ENCODE measurements around the gene LENG1.

LENG1 gene

DNA sequence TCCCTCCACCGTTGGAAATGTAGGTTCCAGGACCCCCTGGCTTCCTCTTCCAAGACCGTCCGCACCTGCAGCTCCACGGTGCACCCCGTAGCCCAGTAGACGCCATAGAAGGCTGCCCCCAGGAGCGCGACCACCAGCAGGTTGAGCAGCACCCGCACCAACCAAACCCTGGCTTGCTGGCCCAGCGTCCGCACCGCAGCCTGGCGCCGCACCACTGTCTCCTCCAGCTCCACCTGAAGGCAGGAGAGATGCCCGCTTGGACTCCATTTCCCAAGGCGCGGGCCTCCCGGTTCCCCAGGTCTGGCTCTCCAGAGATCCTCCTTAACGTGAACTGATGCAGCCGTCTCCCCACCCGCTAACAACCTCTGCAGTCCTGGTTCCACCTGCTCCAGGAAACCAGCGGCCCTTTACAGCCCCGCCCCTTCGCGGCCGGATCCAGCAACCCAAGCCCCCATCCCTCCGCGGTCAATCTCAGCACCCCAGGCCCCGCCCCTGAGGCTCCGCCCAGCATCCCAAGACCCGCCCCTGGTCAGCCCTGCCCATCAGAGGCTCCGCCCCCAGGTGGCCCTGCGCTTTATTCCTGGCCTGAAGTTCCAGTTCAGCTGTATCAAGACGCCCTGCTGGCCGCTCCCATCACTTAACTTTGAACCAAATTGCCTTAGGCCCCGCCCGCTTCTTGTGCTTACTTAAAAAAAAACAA is 5.0 kb upstream of the LENG1 start:
- H3K4me3 ChIP-seq (ENCODE audit: insufficient read depth, low read length, poor library complexity, severe bottlenecking), result no peak overlapping the region
- H3K79me2 ChIP-seq (ENCODE audit: insufficient read depth, low read length), result no peaks in the 10 kb centered on the region
- H3K9me2 ChIP-seq (replicated peaks; ENCODE audit: insufficient read depth, low read length), result no peaks in the 10 kb centered on the region
- H3K27ac ChIP-seq (ENCODE audit: low read depth, low read length), result no peak overlapping the region
- no peaks in the 10 kb centered on the region for H3K36me3 ChIP-seq (ENCODE audit: low read length)
- no peak overlapping the region for H3K9ac ChIP-seq (ENCODE audit: low read length)
- no peaks in the 10 kb centered on the region for H3F3A ChIP-seq (ENCODE audit: insufficient read depth)
- H3K4me2 ChIP-seq (ENCODE audit: low read depth, low read length, poor library complexity, severe bottlenecking), result no peak overlapping the region
- H4K20me1 ChIP-seq (ENCODE audit: low read depth, low read length), result no peaks in the 10 kb centered on the region
- no peaks in the 10 kb centered on the region for H3K27me3 ChIP-seq (ENCODE audit: low read length)
- TF ChIP-seq, protein P1, sequence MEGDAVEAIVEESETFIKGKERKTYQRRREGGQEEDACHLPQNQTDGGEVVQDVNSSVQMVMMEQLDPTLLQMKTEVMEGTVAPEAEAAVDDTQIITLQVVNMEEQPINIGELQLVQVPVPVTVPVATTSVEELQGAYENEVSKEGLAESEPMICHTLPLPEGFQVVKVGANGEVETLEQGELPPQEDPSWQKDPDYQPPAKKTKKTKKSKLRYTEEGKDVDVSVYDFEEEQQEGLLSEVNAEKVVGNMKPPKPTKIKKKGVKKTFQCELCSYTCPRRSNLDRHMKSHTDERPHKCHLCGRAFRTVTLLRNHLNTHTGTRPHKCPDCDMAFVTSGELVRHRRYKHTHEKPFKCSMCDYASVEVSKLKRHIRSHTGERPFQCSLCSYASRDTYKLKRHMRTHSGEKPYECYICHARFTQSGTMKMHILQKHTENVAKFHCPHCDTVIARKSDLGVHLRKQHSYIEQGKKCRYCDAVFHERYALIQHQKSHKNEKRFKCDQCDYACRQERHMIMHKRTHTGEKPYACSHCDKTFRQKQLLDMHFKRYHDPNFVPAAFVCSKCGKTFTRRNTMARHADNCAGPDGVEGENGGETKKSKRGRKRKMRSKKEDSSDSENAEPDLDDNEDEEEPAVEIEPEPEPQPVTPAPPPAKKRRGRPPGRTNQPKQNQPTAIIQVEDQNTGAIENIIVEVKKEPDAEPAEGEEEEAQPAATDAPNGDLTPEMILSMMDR (IDR thresholded peaks at IDR 0.05; ENCODE audit: insufficient read depth, low read length, poor library complexity, severe bottlenecking), result no peak
- TF ChIP-seq EZH2phosphoT487 (conservative IDR thresholded peaks at IDR 0.05; ENCODE audit: low read length), result no peak
- no peak overlapping the region for H2AFZ ChIP-seq (ENCODE audit: low read depth, low read length, severe bottlenecking)
- no peaks in the 10 kb centered on the region for H3K9me3 ChIP-seq (ENCODE audit: insufficient read depth, low read length)

DNA sequence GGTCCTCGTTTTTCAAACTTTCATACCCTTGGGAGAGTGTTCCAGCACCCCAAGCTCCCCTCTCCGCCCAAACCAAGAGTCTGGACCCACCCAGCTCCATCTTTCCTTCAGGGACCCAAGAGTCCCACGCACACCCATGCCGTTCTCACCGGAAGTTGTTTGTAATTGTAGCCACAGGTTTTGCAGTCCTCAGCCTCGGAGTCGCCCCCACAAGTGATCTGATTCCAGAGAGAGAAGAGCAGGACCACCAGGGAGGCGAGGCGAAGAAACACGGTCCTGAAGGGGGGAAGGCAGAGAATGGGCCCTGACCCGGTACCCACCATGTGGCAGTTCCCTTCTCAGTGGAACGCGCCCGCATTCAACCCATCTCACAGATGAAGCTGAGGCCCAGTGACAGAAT is 3.4 kb upstream of the LENG1 start:
- Histone ChIP-seq H3K9me2 (replicated peaks; ENCODE audit: insufficient read depth, low read length) (no peaks in the 10 kb centered on the region), H3K36me3 (ENCODE audit: low read length) (no peaks in the 10 kb centered on the region), H3F3A (ENCODE audit: insufficient read depth) (peaks cover 15% of the 10 kb centered on the region; the same call in 1 of the 2 replicates), H2AFZ (ENCODE audit: low read depth, low read length, severe bottlenecking) (no peak overlapping the region), H3K9ac (ENCODE audit: low read length) (no peak overlapping the region), H3K79me2 (ENCODE audit: insufficient read depth, low read length) (no peaks in the 10 kb centered on the region), H3K4me2 (ENCODE audit: low read depth, low read length, poor library complexity, severe bottlenecking) (peak overlapping the region; percentile 24), H3K4me3 (ENCODE audit: insufficient read depth, low read length, poor library complexity, severe bottlenecking) (no peak overlapping the region), H3K27me3 (ENCODE audit: low read length) (no peaks in the 10 kb centered on the region), H4K20me1 (ENCODE audit: low read depth, low read length) (no peaks in the 10 kb centered on the region), H3K27ac (ENCODE audit: low read depth, low read length) (no peak overlapping the region), H3K9me3 (ENCODE audit: insufficient read depth, low read length) (no peaks in the 10 kb centered on the region)
- TF ChIP-seq, protein P1 (IDR thresholded peaks at IDR 0.05; ENCODE audit: insufficient read depth, low read length, poor library complexity, severe bottlenecking), result no peak
- TF ChIP-seq EZH2phosphoT487 (conservative IDR thresholded peaks at IDR 0.05; ENCODE audit: low read length), result no peak

DNA sequence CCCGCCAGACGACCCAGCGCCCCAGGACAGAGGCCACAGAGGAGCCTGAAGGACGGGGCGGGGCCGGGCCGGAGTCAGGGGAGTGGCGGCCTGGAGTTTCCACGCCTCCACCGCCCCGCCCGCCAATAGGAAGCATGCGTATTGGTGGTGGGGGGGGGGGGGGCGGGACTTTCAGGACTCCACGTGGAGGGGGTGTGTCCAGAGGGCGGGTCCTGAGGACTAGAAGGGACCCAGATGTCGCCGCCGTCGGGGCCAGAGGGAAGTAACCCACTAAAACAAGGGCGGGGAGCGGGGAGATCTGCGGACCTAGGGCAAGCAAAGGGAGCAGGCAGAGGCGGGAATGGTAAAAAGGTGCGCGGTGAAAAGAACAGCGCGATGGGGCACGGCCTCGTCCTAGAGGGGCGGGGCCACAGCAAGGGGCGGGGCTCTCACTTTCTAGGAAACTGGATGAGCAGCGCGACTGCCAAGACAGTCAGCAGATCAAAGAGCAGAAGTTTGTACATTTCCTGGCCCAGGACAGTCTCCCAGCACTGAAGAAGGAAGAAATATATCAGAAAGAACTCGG is 2.8 kb upstream of the LENG1 start:
- TF ChIP-seq EZH2phosphoT487 (conservative IDR thresholded peaks at IDR 0.05; ENCODE audit: low read length), result no peak
- TF ChIP-seq, protein P1 (IDR thresholded peaks at IDR 0.05; ENCODE audit: insufficient read depth, low read length, poor library complexity, severe bottlenecking), result no peak

More for the DNA sequence above, 2.8 kb upstream of the LENG1 start:
- H3K9ac ChIP-seq (ENCODE audit: low read length), result no peak overlapping the region
- no peak overlapping the region for H2AFZ ChIP-seq (ENCODE audit: low read depth, low read length, severe bottlenecking)
- H3K79me2 ChIP-seq (ENCODE audit: insufficient read depth, low read length), result no peaks in the 10 kb centered on the region
- no peak overlapping the region for H3K27ac ChIP-seq (ENCODE audit: low read depth, low read length)
- no peaks in the 10 kb centered on the region for H3K27me3 ChIP-seq (ENCODE audit: low read length)
- H3K36me3 ChIP-seq (ENCODE audit: low read length), result no peaks in the 10 kb centered on the region
- H3K4me3 ChIP-seq (ENCODE audit: insufficient read depth, low read length, poor library complexity, severe bottlenecking), result no peak overlapping the region
- H3K4me2 ChIP-seq (ENCODE audit: low read depth, low read length, poor library complexity, severe bottlenecking), result peak overlapping the region; percentile 24
- no peaks in the 10 kb centered on the region for H4K20me1 ChIP-seq (ENCODE audit: low read depth, low read length)
- no peaks in the 10 kb centered on the region for H3K9me3 ChIP-seq (ENCODE audit: insufficient read depth, low read length)
- H3K9me2 ChIP-seq (replicated peaks; ENCODE audit: insufficient read depth, low read length), result no peaks in the 10 kb centered on the region
- H3F3A ChIP-seq (ENCODE audit: insufficient read depth), result peaks cover 15% of the 10 kb centered on the region; the same call in 1 of the 2 replicates
